ENCODE measurements around the gene EIPR1. TPM values are rescaled to one million over a fixed set of nuclear protein-coding genes. Genes with fewer than 3 reads are reported as not detected.

EIPR1 gene
- total RNA-seq, 1 experiment from 2014 or later = 40.4 TPM

DNA sequence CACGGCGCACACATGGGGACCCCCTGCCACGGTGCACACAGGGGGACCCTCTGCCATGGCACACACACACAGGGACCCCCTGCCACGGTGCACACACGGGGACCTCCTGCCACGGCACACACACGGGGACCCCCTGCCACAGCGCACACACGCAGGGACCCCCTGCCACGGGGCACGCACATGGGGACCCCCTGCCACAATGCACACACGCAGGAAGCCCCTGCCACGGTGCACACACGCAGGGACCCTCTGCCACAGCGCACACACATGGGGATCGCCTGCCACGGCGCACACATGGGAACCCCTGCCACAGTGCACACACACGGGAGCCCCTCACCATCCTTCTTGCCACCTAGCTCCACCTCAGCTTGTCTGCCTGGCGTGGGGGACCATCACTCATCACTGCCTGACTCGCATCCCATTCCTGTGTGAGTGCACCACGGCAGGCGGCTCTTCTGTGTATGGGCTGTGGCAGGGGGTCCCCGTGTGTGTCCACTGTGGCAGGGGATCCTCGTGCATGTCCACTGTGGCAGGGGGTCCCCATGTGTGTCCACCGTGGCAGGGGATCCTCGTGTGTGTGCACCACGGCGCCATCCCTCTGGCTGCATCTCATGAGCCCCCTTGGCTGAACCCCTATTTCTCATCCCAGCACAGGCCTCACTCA lies 206.7 kb downstream of the EIPR1 start:
- no peak for DNase-seq
- TF ChIP-seq CTCF (conservative IDR thresholded peaks at IDR 0.05) (no peak), EZH2 (IDR thresholded peaks at IDR 0.05; ENCODE audit: low read depth) (no peak)
- ChIA-PET POLR2A (ENCODE audit: unreplicated experiment) (no interaction called here), CTCF (no interaction called here)
- Histone ChIP-seq H3K4me1 (replicated peaks; ENCODE audit: insufficient read depth) (no peaks in the 10 kb centered on the region), H4K20me1 (ENCODE audit: insufficient read depth) (no peaks in the 10 kb centered on the region), H3F3A (ENCODE audit: insufficient read depth, low read depth) (no peaks in the 10 kb centered on the region), H2AFZ (no peak overlapping the region), H3K4me3 (no peak overlapping the region), H3K79me2 (ENCODE audit: low read depth) (no peaks in the 10 kb centered on the region), H3K36me3 (ENCODE audit: low read depth) (no peaks in the 10 kb centered on the region), H3K27me3 (ENCODE audit: insufficient read depth, low read depth) (no peaks in the 10 kb centered on the region), H3K9me2 (ENCODE audit: insufficient read depth) (no peaks in the 10 kb centered on the region), H3K9me3 (ENCODE audit: insufficient read depth, low read depth) (no peaks in the 10 kb centered on the region), H3K27ac (no peak overlapping the region), H3K4me2 (no peak overlapping the region)
- BruUV-seq (replicated peaks) = no TSS peak
- intact Hi-C loops (cut with micrococcal nuclease; ENCODE audit: unreplicated experiment) = no loop called here

DNA sequence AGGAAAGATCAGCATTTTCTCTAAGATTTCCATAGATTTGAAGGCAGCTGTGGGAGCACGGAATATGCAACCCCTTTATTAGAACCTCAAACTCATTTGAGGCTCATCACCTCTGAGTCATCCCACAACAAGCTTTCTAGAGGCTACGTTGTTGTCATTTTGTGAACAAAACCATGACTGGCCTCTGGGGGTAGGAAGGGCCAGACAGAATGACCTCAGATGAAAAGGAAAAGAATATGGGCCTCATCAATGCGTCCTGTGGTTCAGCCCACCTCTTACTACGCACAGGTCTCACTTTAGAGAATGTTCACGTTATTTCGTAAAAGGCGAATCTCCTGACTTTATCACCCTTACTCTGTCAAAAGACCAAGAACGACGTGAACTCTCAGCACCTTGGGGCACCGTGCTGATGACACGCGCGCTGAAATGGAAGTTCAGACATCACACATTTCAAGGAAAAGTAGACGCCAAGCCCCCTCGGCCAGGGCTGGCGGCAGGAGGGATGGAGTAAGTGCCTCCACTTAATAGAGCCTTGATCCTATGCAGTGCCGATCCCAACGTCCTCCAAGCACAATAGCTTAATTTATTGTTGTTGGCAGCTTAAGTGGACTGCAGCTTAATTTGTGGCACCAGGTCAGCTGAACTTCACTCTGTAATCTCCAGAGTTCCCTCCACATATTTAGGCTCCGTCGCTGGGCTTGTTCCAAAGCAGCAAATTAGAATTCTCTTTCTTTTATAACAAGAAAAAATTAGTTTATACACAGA lies 208.3 kb downstream of the EIPR1 start:
- no peaks in the 10 kb centered on the region for H3K36me3 ChIP-seq (ENCODE audit: low read depth)
- POLR2A ChIA-PET (ENCODE audit: unreplicated experiment) = no interaction called here
- CTCF ChIA-PET = no interaction called here
- no peaks in the 10 kb centered on the region for H3K4me1 ChIP-seq (replicated peaks; ENCODE audit: insufficient read depth)
- no peaks in the 10 kb centered on the region for H3K9me3 ChIP-seq (ENCODE audit: insufficient read depth, low read depth)
- H3K4me2 ChIP-seq = no peak overlapping the region
- H4K20me1 ChIP-seq (ENCODE audit: insufficient read depth) = no peaks in the 10 kb centered on the region
- H2AFZ ChIP-seq = no peak overlapping the region
- no peaks in the 10 kb centered on the region for H3K79me2 ChIP-seq (ENCODE audit: low read depth)
- no peak overlapping the region for H3K4me3 ChIP-seq
- no peaks in the 10 kb centered on the region for H3F3A ChIP-seq (ENCODE audit: insufficient read depth, low read depth)
- intact Hi-C loops (cut with micrococcal nuclease; ENCODE audit: unreplicated experiment) = no loop called here
- DNase-seq = no peak
- H3K9me2 ChIP-seq (ENCODE audit: insufficient read depth) = no peaks in the 10 kb centered on the region
- no peaks in the 10 kb centered on the region for H3K27me3 ChIP-seq (ENCODE audit: insufficient read depth, low read depth)
- no peak for TF ChIP-seq EZH2 (IDR thresholded peaks at IDR 0.05; ENCODE audit: low read depth)
- no peak for TF ChIP-seq CTCF (conservative IDR thresholded peaks at IDR 0.05)
- no TSS peak for BruUV-seq (replicated peaks)
- H3K27ac ChIP-seq = no peak overlapping the region

DNA sequence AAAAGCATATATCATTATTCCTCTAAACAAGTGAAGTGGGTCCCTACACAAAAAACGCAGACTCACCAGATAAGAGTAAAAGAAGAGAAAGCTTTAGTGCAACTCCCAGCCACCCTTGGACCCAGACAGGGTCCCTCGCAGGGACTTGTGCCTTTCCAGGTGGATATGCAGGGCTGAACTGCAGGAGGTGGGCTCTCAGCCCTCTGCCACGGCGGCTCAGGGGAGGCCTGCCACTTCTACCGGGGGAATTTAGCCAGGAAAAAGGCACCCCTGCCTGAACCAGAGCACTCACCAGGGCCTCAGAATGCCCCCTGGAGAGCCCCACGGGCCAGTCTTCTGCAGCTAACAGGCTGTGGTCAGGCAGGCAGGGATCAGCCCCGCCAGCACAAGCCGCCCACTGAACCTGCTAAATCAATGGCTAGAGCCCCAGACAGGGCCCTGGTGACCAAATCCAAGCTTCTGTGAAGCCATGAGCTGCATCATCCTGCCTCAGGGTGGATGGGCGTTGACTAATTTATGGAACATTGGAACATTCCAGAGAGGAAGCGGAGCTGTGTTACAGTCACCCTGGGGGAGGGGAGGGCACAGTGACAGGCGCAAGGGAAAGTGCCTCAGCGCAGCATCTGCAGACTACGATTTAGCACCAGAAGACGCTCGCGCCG lies 209.3 kb downstream of the EIPR1 start:
- Histone ChIP-seq H3F3A (ENCODE audit: insufficient read depth, low read depth) (no peaks in the 10 kb centered on the region), H3K9me2 (ENCODE audit: insufficient read depth) (no peaks in the 10 kb centered on the region), H3K9me3 (ENCODE audit: insufficient read depth, low read depth) (0 out of 2 replicates have a peak, but pooled peaks cover 3% of the 10 kb centered on the region), H3K27ac (no peak overlapping the region), H3K27me3 (ENCODE audit: insufficient read depth, low read depth) (no peaks in the 10 kb centered on the region), H3K4me2 (no peak overlapping the region), H4K20me1 (ENCODE audit: insufficient read depth) (no peaks in the 10 kb centered on the region), H3K36me3 (ENCODE audit: low read depth) (no peaks in the 10 kb centered on the region), H2AFZ (no peak overlapping the region), H3K4me3 (no peak overlapping the region), H3K79me2 (ENCODE audit: low read depth) (no peaks in the 10 kb centered on the region), H3K4me1 (replicated peaks; ENCODE audit: insufficient read depth) (no peaks in the 10 kb centered on the region)
- no peak for DNase-seq
- intact Hi-C loops (cut with micrococcal nuclease; ENCODE audit: unreplicated experiment) = no loop called here
- ChIA-PET CTCF (no interaction called here), POLR2A (ENCODE audit: unreplicated experiment) (no interaction called here)
- TF ChIP-seq EZH2 (IDR thresholded peaks at IDR 0.05; ENCODE audit: low read depth) = no peak
- no peak for TF ChIP-seq CTCF (conservative IDR thresholded peaks at IDR 0.05)
- BruUV-seq (replicated peaks) = no TSS peak
